ENCODE data around the gene GALNT2. TPM values are rescaled to one million over a fixed set of nuclear protein-coding genes. Genes with fewer than 3 reads are reported as not detected.

Gene GALNT2
- polyA plus RNA-seq, 1 donor, result 50.1 TPM

DNA sequence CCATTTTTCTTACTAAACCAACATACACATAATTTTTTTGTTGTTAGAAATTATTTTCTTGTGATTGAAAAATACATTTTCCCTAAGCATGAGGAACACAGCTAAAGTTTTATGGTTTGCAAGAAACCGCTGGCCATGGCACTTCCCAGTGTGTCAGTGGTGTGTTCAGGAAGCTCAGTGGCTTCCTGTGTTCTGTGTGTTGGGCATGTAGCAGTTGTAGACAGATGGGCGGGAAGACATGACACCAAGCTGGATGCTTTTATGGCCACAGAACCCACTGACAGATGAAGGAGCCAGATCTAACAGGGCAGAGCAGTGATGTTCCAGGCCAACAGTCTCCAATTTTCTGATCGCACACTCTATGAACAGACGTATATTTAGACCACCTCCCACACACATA, 119.8 kb downstream of the GALNT2 start:
- no peak for DNase-seq

DNA sequence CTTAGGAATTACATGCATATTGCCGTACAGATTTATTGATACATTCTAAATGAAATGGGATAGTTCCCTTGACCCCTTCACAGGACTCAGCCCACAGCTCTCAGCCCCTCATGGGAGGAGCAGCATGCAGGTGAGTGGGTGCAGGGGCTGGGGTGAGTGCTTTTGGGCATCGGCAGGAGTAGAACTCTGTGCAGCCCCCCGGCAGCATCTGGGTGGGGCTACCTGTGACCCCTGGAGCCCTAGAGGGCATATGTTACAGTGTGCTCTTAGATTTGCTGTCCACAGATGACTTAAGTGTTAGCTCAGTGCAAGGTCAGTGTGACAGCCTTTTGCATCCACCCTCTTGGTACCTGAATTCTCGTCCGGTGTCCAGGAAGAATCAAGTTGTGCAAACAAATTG, 120.3 kb downstream of the GALNT2 start:
- no peak for DNase-seq

DNA sequence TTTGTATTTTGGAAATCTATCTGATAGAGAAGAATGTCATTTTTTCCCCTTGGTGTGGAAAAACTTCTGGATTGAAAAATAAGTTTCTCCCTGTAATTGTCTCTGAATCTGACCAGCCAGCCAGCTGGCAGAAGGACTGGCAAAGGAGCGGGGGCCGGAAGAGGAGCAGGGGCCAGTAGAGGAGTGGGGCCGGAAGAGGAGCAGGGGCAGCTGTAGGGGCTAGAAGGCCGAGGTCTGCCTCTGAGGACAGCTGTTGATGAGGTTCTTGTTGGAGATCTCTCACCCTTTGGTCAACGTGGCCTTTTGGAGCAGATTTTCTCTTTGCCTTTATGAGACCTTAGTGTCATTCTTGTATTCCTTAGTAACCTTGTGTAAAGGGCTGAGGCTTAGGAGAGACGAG, 121.8 kb downstream of the GALNT2 start:
- no peak for DNase-seq

DNA sequence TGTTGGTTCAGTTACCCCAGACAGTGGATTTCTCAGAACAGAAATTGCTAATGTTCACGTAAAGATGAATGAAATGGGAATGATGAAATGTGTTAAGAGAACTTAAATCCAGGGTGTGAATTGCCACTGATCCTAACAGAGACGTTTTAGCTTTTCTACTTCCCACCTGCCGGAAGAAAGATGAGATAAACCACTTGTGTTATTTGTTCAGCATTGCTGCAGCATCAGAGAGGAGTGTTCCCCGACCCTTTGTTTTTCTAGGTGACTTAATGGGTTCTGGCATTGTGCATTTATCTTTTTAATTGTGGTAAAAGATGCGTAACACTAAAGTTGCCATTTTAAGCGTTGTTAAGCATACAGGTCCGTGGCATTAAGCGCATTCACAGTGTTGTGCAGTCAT, 122.3 kb downstream of the GALNT2 start:
- no peak for DNase-seq

DNA sequence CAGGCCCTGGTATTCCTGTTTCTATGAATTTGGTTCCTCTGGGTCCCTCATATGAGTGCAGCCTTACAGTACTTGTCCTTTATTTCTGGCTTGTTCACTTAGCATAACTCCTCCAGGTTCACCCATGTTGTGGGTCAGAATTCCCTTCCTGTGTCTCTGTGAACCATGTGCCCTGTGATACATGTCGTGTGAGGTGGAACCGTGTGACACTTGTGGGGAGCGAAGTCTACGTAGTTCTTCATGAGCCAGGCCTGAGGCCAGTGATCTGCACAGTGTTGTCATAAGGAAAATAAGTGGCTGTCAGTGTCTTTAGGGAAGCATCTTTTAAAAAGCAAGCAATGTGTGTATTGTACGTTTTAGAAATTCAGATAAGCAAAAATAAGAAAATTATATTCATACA, 122.8 kb downstream of the GALNT2 start:
- no peak for DNase-seq

DNA sequence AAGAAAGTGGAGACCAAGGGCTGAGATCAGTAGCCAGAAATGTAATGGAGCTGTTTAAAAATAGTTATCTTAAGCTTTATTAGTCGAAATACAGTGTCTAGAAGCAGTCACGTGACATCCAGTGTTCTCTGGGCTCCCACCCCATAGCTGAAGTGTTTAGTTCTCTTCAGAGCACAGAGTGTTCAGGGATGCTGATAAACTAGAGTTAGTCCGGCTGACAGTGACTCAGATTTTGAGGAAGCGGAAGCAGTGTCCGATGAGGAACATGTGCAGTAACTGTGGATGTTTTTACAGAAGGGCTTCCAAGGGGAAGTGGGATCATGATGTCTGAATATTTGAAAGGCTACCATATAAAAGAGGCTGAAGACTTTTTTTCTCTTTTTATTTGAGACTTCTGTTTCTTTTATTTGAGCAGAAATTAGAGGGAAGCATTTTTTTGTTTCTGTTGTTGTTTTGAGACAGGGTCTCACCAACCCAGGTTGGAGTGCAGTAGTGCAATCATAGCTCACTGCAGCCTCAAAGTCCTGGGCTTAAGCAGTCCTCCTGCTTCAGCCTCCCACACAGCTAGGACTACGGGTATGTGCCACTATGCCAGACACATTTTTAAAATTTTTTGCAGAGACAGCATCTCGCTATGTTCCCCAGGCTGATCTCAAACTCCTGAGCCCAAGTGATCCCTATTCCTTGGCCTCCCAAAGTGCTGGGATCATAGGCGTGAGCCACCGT, 124.2 kb downstream of the GALNT2 start:
- no peak for DNase-seq

DNA sequence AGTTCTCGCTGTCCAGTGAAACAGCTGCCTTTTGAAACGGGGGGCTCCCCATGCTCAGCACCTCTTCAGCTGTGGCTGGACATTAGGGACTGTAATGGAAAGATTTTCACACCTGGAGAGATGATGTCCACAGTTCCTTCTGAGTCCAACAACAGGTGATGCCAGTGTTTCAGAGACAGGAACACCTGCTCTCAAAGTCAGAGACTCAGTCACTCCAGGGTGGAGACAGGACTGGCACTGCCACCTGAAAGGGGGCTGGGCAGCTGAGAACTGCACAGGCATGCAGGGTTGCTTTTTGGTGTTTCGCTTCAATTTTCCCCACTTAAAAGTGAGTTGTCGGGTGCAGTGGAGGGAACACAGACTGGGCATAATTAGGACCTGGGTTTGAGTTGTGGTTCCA, 124.8 kb downstream of the GALNT2 start:
- DNase-seq, result no peak

DNA sequence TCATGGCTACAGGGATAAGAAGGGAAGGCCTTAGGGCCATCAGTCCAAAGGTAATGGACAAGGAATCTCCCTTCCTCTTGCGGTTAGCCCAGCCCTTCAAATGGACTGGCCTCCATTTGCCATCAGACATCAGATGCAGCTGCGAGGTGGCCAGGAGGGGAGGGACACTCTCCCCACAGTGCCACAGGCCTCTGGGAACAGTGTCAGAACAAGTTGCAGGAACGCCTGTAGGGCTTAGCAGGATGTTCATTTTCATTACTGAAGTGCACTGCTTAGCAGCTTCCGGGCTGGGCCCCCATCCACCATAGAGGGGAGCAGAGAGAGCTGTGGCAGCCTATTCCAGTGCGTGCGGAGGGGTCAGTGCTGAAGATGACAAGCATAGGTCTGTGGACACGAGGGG, 127.5 kb downstream of the GALNT2 start:
- no peak for DNase-seq

DNA sequence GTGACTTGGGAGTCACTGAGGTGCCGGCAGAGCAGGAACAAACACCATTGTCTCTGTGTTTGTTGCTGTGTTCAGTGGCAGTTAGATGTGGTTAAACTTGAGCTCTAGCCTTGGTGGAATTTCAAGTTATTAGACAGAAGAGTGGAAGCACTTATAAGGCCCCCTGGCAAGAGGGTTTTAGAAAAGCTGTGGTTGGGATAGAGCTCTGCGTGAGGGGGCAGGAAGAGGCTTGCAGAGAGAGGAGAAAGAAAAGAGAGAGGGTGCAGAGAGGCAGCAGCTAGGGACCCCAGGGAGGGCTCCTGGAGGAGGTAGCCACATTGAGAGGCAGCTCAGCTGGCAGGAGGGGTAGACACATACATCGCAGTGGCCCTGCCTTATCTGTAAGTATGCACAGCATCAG, 128.2 kb downstream of the GALNT2 start:
- no peak for DNase-seq

DNA sequence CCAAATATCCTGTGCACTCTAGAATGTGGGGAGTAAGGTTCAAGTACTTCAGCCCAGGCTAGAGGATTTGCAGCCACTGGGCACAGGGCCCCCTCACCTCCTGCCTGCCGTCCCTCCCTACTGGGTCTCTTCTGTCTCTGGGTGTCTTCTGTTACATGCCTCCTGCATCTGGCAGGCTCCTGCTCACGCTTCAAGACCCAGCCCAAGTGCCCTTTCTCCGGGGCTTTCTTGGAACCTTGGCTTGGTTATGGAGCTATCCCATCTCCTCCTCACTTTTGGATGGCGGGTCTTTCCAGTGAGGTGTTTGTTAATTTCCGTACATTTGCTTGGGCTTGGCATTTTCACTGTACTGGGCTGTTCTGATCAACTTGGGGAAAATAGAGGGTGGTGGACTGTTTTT, 129.0 kb downstream of the GALNT2 start:
- DNase-seq, result no peak

DNA sequence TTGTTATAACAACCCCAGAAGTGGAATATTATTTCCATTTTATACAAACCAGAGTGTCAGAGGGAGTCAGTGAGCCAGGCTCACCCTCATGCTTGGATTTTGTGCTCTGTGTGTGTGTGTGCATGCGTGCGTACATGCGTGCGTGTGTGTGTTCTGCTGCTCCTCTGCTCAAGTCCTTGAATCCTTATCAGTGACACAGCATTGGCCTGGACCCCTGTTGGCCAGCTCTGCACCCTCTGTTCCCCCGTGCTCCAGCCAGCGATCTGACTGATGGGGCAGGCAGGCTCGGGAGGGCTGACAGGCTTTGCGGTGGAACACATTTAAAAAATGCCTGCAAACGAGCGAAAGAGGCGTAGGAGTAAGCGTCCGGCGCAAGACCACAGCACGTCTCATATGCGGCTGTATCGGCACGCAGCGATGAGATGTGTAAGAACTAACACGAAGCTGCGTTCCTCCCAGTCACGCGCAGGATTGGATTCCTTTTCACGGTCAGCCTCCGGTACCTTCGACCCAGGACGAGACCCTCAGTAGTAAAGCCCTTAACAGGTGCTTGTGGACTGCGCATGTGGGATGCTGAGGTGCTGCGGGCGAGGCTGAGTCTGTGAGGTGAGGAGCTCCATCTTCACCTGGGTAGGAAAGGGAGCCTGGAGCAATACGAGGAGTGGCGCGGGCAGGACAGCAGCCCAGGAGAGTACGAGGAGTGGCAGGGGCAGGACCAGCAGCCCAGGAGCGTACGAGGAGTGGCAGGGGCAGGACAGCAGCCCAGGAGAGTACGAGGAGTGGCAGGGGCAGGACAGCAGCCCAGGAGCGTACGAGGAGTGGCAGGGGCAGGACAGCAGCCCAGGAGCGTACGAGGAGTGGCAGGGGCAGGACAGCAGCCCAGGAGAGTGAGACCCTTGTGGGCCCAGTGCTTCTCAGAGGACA, 130.9 kb downstream of the GALNT2 start:
- no peak for DNase-seq

DNA sequence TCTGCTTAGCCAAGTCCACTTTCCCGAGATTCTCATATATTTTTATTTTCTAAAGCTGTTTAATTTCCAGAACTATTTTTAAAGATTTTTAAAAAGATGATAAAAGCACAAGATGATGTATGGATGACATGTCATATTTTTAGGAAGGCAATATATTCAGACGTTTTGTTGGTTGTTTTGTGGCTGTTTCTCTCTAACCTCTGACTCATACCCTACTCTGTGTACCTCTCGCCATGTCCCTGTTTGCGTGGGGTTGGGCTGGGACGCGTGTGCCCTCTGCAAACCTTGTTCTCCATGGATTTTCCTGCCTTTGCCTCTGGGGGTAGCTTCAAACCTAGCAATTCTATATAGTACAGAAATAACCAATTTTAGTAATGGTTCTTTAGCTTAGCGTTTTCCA, 132.0 kb downstream of the GALNT2 start:
- DNase-seq, result no peak

DNA sequence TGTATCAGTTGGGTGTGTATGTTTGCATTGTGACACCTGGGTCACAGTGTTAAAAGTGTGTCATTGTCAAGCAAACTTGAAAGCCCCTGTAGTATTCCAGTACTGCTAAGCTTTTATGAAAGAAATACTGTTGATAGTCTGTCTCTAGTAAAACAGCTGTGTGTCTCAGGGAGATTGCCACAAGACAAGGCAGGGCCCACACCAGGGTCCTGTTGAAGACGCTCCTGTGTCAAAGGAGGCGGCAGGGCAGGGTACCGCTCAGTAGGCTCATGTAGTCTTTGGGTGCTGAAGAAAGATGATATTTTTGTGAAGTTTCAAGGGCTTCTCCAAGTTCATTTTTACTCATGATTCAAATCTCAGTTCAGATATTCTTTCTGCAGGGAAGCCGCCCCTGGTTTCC, 132.5 kb downstream of the GALNT2 start:
- DNase-seq, result no peak

DNA sequence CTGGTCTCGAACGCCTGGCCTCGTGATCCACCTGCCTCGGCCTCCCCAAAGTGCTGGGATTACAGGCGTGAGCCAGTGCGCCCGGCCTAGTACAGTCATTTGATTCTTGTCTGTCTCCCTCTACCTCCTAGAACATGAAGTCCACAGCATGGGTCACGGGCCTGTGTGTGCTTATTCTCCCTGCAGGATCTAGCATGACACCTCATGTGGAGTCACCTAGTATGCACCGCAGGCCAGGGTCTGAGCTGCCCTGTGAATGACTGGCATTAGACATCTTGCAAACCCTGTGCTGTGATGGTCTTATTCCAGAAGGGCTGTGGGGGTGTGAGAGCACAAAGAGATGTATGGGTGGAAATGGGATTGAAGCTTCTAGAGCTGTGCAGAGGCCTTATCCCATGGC, 133.2 kb downstream of the GALNT2 start:
- DNase-seq, result no peak

DNA sequence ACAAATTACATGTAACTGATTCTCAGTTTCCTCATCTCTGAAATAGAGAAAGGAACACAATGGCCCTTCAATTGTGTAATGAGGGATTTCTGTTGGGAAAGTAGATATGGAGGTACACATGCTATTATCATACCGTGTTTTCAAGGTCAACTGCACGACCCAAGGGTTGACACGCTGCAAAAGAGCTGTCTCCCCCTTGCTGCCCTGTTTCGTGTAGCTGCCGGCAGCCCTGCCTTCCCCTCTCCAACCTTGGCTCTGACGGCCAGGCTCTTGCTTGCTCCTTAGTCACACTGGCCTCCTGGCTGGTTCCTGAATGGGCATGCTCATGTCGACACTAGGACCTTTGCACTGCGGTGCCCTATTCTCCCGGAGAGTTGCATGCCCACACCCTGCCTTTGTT, 134.4 kb downstream of the GALNT2 start:
- DNase-seq, result no peak

DNA sequence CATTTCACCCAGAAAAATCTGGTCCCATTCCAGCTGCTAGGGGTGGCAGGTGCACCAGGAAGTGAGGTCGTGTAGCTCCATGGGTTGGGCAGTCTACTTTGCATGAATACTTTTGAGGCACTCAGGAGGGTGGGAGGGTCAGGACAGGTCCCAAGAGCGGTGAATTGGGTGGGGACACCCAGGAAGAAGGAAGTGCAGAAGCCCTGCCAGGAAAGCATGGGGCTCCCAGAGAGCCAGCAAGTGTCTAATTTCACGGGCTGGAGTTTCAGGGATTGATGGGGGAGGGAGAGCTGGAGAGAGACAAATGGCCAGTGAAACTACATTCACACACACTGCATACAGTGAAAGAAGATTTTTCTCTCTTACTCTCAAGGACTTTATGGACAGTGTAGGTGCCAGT, 137.8 kb downstream of the GALNT2 start:
- DNase-seq, result no peak

DNA sequence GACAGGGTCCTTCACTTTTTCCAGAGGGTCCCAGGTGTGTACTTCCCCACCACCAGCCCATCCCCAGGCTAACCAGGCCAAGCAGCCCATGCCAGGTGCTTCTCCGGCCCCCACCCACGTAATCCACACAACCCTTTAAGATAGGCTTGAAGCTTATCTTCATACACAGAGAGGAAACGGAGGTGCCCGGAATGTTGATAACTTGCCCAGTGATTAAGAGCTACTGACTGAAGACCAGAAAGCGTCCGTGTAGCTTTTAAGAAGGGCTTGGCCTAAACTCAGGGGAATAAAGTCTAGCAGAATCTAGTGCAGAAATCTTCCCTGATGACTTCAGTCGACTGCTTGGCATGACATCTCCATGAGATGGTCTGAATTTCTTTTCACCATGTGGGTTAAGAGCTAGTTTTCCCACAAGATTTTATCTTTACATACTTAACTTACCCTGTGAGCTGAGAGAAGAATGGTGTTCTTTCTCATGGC, 138.7 kb downstream of the GALNT2 start:
- DNase-seq, result no peak

DNA sequence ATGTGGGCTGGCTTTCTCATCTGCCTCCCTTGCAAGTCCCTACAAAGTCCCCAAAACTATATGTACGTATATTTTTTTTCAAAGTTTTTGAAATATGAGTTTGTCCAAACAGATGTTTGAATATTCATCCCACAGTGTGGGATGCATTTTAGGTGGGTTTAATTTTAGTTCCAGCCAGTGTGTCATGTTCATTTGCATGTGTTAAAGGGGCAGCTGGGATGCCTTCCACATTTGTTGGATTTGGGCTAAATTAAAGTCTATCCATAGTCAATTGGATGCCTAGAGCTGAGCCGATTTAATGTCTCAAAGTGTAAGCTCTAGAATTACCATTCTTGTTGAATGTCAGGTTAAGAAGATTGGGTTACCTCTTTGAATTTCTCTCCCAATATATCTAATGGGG, 139.2 kb downstream of the GALNT2 start:
- DNase-seq, result no peak

DNA sequence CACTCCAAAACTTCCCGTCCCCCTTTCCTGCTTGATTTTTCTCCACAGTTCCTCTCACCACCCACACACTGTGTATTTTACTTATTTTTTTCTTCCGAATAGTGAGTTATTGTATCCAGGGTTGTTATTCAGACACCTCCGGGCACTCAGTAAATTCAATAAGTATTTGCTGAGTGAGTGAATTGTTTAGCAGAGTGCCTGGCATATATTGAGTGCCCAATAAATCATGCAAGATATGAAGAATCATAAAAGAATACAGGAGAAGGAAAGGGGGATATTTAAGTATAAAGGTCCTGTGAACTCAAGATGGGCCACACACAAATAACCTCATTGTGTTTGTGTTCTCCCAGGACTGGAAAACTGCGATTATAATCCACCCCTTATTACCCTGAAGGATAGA, 139.9 kb downstream of the GALNT2 start:
- no peak for DNase-seq

DNA sequence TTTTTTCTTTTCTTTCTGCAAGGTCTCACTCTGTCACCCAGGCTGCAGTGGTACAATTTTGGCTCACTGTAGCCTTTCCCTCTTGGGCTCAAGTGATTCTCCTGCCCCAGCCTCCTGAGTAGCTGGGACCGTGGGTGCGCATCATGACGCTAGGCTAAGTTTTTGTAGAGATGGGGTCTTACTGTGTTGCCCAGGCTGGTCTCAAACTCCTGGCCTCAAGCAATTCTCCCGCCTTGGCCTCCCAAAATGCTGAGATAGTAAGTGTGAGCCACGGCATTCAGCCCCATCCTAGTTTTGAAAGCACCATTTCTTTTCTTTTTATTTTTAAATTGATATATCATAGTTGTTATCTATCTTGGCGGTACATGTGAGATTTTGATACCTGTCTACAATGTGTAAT, 140.6 kb downstream of the GALNT2 start:
- no peak for DNase-seq

DNA sequence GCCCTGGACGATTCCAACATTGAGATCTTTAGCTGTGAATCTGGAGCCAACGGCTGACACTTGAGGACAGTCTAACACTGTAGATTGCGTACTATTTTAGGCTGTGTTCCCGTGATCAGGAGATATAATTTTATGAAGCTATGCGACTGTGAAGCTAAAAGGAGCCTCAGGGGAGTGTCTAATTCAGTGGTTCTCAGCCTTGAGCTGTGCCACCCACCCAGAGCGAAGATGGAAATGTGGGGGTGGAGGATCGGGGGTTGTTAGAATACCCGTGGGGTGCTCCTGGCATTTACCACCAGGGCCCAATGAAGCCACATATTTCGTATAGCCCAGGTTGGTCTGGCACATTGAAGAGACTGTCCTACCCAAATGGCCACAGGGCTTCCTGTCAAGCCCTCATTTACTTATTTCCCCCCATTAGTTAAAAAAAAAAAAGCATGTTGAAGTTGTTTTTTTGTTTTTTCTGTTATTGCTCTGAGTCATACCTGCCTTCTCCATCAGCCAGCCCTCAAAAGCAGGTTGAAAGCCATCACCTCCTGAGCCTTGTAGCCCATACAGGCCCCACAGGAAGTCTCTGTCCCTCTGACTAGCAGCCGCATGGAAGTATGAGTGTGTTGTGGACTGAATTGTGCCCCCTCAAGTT, 141.7 kb downstream of the GALNT2 start:
- DNase-seq, result no peak

DNA sequence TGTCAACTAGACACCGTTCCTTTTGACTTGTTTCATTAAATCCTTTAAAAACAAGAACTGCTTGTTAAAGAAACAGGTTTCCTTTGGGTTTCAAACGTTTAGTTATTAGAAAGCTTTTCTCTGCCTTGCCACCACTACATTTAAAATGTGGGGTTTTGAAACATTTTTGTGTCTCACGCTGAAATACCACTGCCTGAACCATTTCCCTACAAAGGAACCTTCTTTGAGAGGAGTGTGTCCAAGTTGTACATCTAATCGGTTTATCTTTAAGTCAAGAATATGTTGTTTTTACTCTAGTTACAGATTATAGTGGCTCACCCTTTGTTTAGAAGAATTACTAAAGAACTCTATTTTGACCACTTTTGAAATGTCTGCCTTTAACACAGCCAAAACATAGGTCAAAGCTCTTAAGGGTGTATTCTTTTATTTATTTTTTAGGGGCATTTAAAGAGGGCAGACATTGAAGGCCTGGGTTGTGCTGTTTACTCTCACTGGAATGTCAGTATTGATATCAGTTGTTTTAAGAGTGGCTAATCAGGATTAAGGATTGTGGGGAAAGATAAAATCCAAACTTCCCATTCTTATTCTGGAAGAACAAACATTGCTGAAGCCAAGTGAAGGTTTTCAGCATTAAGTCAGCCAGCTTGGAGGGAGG, 143.4 kb downstream of the GALNT2 start:
- no peak for DNase-seq

DNA sequence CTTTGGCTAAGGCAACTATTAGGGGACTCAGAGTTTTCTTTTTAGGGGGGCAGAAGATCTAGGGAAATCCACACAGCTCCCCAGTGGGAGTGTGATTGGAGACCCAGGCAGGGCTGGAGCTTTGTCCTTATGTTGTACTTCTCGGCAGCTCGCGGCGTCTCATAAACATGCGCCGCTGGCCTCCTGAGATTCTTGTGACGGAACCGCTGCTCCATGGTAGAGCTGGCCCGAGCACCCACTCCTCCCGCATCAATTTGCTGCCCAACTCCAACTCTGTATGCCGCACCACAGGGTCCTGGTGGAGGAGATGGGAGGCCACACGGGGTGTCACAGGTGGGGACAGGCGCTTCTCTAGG, 143.9 kb downstream of the GALNT2 start:
- DNase-seq, result no peak

All from left kidney (tissue), 2 donors.